HG02678 (cell line): ENCODE measurements around the gene EPC1.
"Not testable (repeated sequence)": the region's sequence is repeated elsewhere in the genome, so short reads cannot be mapped to it uniquely, and the experiment has no call there.

Experiments used
- ATAC-seq: cut with Tn5 transposase; IDR thresholded peaks from one replicate; pipeline ENCODE4 v1.9.1; 2021; ENCODE audit warnings: mild to moderate bottlenecking, moderate library complexity; ENCODE audit not compliant: unreplicated experiment

The EPC1 gene

GRCh38 chr10:32372000-32372875 is 25.3 kb upstream of the EPC1 start:
- no peak for ATAC-seq

DNA sequence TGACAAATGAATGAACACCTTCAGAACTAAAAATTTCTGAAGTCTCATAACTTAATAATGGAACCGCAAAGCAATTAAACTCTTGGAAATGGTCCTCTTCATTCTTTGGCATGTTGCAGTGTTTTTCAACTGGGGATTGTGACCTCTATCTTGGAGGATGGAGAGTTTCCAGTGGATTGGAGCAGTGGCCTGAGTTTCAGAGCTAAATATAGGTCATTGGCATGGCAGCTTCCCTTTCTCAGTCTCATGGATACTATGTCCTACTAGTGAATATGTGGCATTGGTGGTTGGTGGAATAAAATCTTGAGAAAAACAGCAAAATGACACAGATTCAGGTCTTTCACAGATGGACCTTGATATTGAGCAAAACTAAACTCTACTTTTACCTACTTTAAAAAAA is 24.1 kb upstream of the EPC1 start:
- no peak for ATAC-seq

DNA sequence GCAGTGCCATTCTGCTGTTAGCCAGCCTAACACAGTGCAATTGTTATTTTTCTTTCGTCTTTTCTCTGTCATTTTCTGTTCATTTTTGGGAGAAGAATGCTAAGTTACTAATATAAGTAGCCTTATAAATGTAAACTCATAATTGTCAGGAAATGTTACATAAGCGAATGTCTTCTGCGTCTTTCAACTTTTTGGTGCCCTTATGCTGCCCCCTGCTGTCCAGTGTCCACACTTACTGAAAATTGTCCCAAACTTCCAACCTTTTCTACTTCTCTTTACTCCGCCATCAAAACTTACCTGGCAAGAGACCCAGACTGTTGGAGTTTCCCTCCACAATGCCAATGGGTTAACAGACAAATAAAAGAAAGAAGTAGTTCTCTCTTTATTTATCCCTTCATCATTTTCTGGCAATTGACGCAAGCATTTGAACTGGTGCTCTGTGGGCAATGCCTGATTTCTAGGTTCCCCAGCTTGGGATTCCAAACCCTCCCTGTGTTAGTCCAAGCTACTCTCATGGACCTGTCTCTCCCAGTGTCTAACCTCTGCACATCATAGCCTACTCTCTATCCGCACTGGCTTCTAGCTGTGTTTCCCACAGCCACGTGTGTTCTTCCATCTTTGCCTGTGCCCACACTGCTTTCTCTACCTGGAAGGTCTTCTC is 21.0 kb upstream of the EPC1 start:
- ATAC-seq, result peak; percentile 48

GRCh38 chr10:32366588-32366987 is 19.6 kb upstream of the EPC1 start:
- no peak for ATAC-seq

DNA sequence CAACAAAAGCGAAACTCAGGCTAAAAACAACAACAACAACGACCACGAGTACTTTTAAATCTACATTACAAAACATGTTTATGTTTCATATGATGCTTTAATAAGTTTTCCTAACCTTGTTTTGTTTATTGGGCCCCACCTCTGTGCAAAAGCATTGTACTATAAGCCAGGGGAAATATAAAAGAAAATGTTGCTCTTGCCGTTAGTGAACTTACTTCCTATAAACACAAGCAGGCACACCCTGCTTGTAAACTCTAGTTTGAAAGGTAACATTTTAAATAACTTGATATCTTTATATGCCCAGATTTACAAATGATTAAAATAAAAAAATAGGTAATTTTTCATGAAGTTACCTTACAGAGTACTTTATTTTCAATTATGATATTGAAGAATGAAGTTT is 19.2 kb upstream of the EPC1 start:
- no peak for ATAC-seq

DNA sequence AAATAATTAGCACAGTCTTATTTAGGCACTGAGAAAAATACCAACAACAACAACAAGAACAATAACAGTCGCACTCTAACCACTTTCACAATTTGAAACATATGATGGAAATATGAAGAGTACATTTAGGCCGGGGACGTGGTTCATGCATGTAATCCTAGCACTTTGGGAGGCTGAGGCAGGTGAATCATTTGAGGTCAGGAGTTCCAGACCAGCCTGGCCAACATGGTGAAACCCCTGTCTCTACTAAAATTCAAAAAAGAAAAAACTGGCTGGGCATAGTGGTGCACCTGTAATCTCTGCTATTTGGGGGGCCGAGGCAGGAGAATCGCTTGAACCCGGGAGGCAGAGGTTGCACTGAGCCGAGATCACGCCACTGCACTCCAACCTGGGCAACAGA is 18.4 kb upstream of the EPC1 start:
- not testable (repeated sequence) for ATAC-seq

DNA sequence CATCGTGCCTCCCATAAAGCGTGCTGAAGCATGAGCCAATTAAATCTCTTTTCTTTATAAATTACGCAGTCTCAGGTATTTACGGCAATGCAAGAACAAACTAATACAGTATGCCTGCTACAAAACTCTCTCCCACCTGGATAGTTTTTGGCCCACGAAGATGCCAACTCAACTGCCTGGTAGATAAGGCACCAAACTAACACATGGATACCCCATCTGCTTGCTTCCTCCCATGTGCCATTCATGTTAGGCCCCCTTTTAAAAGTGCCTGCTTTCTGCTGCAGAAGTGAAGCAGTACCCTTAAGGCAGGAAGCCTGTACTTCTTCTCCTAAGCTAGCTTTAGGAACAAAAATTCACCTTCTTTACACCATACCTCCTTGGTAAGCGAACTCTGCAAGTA is 15.6 kb upstream of the EPC1 start:
- no peak for ATAC-seq

- ATAC-seq, result no peak
These were observed 13.9 kb upstream of the EPC1 start for GRCh38 chr10:32360884-32361283.

DNA sequence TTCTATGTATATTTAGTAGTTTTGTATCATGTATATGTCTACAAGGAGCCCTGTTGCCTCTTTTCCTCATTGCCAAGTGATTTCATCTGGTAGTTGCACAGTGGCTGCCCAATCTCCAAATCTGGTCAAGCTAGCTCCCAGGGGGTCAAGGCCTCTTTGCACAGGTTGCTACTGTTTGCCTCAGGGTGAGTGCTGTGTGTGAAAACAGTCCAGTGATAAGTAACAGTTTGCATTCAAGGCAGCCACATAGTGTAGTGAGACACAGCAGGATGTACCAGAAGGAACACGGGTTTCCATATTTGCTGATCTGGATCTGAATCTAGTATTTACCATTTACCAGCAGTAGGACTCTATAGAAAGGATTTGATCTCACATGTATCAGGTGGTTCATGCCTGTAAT is 13.3 kb upstream of the EPC1 start:
- no peak for ATAC-seq

DNA sequence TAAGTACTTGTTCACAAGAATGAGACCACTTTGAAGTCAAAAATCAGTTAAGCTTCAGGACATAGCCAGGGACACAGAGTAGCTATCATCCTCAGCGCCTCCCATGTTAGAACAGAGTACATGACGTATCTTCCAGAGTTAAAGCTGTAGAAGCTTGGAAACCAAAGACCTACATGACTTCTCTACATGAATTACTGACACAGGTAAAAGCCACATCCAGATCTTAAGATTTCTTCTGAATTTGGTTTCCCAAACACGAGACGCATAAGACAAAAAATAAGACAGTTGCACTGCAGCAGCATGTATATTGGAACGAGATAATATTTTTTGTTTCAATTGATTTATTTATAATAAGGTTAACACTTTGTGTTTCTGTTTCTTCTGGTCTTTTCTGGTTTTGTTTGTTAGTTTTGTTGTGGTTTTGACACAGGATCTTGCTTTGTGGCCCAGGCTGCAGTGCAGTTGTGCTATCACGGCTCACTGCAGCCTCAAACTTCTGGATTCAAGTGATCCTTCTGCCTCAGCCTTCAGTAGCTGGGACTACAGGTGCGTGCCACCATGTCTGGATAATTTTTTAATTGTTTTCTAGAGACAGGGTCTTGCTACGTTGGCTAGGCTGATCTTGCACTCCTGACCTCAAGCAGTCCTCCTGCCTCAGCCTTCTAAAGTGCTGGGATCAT is 10.2 kb upstream of the EPC1 start:
- no peak for ATAC-seq

DNA sequence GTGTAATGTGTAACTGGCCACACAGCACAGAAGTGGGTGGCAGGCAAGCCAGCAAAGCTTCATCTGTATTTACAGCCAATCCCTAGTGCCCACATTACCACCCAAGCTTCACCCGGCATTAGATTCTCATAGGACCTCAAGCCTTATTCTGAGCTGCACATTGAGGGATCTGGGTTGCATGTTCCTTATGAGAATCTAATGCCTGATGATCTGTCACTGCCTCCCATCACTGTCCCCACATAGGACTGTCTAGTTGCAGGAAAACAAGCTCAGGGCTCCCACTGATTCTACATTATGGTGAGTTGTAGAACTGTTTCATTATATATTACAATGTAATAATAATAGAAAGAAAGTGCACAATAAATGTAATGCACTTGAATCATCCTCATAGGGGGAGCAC is 7.7 kb upstream of the EPC1 start:
- not testable (repeated sequence) for ATAC-seq

DNA sequence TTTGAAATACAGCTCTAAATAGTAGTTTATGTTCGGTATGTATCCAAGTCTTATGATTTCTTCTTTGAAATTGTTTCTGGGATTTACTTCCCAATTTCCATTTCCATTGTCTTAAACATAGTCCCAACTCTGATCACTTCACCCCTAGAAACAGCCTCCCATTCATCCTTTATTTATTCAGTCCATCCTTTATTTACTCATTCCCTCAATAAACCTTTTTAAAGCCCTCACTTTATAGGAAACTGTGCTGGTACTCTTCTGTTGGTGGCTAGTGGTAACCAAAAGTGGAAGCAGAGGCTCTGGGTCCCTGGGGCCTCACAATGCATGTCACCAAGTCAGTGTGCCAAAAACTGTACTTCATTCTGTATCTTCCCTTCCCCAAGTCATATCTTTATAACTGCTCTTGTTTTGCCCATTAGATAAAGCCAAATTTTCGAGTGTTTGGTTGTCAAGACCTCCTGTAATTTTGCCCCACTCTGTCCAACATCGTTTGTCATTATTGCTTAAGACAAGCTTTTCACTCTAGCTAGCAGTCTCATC is 3.9 kb upstream of the EPC1 start:
- no peak for ATAC-seq

DNA sequence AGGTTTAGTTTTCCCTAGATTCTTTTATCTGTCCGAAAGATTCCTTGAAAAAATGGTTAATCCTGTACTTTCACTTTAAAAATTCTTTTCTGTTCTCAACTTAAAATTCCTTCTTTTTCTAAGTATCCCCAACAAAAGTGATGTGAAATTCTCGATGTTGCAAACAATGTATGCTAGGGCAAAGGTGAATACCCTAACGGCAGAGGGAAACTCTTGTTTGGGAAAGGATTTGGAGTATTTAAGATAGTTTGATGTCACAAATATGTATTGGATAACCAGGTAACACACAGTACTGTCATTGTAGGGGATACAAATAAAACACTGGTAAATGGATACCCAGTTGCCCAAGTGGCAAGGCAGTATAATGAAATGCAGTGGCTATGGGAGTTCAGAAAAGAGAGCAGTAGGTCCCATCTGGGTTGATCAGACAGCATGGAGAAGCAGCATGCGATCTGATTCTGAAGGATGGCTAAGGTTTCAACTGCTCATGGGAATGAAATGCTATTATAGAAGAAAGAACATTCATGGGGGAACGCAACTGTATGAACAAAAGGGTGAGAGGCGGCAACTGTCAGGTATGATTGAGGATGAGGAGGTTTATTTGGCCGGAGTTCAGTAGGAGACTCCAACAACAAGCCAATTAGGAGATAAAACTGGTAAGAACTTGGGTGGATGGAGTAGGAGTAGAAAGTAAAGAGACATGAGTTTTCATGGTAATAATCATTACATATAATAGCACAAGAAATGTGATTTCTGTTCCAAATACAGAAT is 3.2 kb upstream of the EPC1 start:
- no peak for ATAC-seq

DNA sequence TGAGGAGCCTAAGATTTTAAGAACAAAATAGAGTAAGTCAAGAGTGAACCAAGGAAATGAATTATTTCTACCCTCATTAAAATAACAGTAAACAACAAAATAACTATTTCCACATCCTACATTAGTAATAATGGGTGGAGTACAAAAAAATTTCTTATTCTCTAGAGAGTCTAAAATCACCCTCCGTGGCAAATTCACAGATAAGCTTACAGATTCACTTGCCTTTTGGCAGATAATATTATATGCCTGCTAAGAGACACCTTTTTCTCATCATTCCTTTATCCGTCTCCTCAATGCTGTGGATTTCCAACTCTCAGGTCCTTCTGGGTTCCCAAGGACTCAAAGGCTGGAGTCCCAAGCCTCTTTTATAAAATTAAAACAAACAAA is 2.2 kb upstream of the EPC1 start:
- no peak for ATAC-seq

DNA sequence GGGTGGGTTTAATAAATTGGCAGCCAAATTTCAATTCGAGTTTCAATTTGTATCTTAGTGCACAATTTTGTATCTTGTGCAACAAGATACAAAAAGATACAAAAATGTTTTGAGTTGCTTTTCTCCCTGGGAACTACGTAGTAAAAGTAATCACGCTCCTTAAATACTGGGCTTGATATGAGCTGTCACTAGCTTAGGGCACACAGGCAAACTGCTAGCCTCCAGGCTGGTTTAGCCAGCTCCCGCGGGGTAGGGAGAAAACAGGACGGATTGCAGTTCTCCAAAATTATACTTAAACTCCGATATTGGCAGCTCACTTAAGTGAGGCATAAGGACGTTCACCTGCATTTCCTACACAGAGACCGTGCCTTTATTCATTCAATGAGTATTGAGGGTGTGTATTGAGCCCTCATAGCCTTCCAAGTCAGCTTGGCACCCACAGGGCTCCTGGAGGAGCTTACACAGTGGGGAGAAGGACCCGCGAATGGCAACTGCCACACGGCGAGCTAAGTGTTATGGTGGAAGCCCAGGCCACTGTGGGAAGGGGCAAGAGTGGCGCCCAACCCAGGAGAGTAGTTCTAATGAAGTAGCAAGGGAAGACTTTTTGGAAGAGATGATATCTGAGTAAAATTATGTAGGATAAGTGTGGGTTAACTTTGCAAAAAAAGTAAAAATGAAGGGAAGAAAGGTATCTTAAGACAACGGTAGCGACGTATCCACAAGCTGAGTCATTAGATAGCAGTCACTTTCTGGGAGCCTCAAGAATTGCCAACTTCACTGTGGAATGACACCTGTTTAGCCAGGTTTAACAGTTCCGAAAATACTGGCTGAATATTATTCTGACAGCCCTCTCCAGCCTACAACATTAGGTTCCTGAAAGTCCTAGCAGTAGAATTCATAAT is 1.6 kb upstream of the EPC1 start:
- no peak for ATAC-seq

- ATAC-seq, result peak; percentile 12
These were observed 535 bp upstream of the EPC1 start for GRCh38 chr10:32347363-32348022.

DNA sequence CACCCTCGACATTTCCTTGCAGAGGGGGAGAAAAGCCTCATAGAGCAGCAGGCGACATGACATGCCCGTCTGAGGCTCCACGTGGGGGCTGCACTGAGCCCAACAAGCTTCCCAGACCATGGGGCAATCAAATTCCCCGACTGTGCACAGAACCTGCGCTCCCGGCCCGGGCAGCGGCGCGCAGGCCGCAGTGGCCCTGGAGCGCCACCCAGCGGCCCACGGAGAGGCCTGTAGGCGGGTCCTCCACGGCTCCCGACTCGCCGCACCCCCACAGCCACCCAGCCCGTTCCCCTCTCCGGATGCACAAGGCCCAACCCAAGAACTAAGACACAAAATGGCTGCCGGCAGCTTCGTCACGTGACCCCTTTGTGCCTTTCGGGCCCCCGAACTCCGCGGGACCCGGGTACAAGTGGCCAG is 816 bp downstream of the EPC1 start:
- ATAC-seq, result peak; percentile 81

DNA sequence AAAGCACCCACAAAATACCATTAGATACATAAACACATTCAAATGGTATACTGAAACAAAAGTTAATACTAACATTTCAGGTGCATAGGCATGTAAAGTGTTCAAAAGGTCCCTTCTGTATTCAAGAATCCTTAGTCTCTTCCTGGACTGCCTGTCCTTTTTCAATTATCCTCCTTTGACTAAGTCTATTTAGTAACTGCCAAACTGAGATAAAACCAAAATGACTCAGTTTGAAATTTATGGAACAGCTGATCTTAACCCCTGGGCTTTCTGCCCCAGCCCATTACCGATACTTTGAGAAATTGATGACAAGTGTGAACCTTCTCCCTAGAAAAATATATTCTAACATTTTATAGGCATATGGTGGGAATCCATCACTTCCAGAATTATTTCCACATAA is 5.4 kb downstream of the EPC1 start:
- ATAC-seq, result no peak

GRCh38 chr10:32340596-32341180 is 6.3 kb downstream of the EPC1 start:
- no peak for ATAC-seq
